ENCODE measurements around the gene NUP160.
A peak's percentile ranks its signal among the peaks of the same experiment; 100 is the strongest.
"Not testable (repeated sequence)": the region's sequence is repeated elsewhere in the genome, so short reads cannot be mapped to it uniquely, and the experiment has no call there.

The NUP160 gene

DNA sequence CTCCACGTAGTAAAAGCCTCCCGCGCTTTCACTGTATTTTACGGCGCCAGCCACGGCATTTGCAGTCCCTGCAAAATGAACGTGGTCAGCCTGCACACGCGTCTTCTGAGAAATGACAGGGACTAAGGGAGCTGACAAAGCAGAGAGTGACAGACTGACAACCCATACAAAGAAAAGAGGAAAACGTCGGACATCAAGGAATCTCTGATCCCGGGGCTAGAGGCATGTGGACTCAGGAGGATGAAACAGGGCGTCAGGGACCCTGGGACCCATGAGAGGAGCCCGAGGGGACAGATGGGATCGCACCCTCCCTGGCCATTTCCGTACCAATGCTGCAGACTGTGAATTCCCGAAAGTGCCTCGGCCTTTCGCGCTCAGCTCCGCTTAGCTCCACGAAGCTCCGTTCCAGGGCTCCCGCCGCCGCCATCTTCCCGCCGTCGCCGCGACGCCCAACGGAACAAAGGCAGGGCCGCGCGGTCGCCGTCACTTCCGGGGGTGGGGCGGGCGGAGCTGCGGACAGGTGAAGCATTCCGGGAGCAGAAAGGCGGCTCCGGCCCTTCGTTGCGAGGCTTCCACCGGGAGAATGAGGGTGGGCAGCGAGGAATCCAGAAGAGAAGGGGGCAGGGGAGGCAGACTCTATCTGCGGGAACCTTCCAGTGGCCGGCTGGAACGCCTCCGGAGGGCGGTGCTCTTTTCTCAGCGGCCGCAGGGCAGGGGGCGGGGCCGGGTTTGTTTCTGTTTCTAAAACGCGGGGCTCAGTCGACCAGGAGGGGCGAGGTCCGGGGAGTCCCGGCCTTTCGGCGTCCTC lies at the start of gene NUP160:
TSS of gene NUP160 (minus strand) at position 459 of the 808 bp plus-strand sequence. CDS start at position 427, 32 bp downstream.
- Mint-ChIP-seq H3K9me3 (no peaks in the 10 kb centered on the region), H3K27me3 (no peaks in the 10 kb centered on the region), H3K27ac (peak within 1 kb of the TSS; percentile 99), H3K4me3 (peak within 1 kb of the TSS; percentile 98), H3K4me1 (ENCODE audit: low read depth) (peaks cover 42% of the 10 kb centered on the region), H3K36me3 (ENCODE audit: low read depth) (peaks cover 35% of the 10 kb centered on the region)
- DNase-seq: peak; percentile 96

DNA sequence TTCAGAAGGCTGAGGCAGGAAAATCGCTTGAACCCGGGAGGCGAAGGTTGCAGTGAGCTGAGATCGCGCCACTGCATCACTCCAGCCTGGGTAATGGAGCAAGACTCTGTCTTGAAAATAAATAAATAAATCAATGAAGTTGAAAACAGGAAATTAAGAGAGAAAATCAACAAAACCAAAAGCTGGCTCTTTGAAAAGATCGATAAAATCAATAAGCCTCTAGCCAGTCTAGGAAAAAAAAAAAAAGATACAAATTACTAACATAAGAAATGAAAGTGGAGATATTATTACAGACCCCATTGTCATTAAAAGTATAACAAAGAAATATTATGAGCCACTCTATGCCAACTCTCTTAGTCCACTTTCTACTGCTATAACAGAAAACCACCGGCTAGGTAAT lies 48.0 kb upstream of the NUP160 start:
- Mint-ChIP-seq H3K27me3 (no peaks in the 10 kb centered on the region), H3K4me3 (no peak overlapping the region), H3K36me3 (ENCODE audit: low read depth) (no peaks in the 10 kb centered on the region), H3K27ac (no peak overlapping the region), H3K9me3 (no peaks in the 10 kb centered on the region), H3K4me1 (ENCODE audit: low read depth) (peaks cover 10% of the 10 kb centered on the region)
- no peak for DNase-seq

- Mint-ChIP-seq H3K27ac (no peak overlapping the region), H3K4me3 (no peak overlapping the region), H3K27me3 (no peaks in the 10 kb centered on the region), H3K4me1 (ENCODE audit: low read depth) (peaks cover 11% of the 10 kb centered on the region), H3K36me3 (ENCODE audit: low read depth) (no peaks in the 10 kb centered on the region), H3K9me3 (no peaks in the 10 kb centered on the region)
- no peak for DNase-seq
Measured at GRCh38 chr11:47895035-47895434, 46.9 kb upstream of the NUP160 start.

- not testable (repeated sequence) for H3K9me3 Mint-ChIP-seq; H3K4me3 Mint-ChIP-seq; H3K36me3 Mint-ChIP-seq (ENCODE audit: low read depth); DNase-seq; H3K27me3 Mint-ChIP-seq; H3K27ac Mint-ChIP-seq
- H3K4me1 Mint-ChIP-seq (ENCODE audit: low read depth): peaks cover 22% of the 10 kb centered on the region
Measured at GRCh38 chr11:47892546-47893276, 44.6 kb upstream of the NUP160 start.

DNA sequence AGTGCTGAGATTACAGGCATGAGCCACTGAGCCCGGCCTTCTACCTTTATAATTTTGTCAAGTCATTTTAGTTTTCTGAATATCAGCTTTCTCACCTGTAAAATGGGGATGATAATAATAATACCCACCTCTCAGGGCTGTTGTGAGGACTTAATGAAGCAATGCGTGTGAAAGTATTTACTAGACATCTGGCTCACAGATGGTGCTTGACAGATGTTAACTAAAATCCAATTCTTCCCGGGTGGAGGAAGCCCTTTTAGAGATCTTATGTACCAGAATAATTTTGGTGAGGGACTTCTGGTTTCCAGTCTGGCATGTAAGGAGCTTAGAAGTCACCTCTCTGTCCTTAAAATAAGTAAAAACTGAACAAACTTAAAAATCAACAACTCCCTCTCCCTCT lies 43.7 kb upstream of the NUP160 start:
- Mint-ChIP-seq H3K27ac (no peak overlapping the region), H3K9me3 (no peaks in the 10 kb centered on the region), H3K4me3 (no peak overlapping the region), H3K36me3 (ENCODE audit: low read depth) (no peaks in the 10 kb centered on the region), H3K27me3 (no peaks in the 10 kb centered on the region), H3K4me1 (ENCODE audit: low read depth) (peaks cover 27% of the 10 kb centered on the region)
- DNase-seq: no peak

GRCh38 chr11:47889714-47890441 lies 41.7 kb upstream of the NUP160 start:
- no peaks in the 10 kb centered on the region for H3K27me3 Mint-ChIP-seq
- H3K36me3 Mint-ChIP-seq (ENCODE audit: low read depth): no peaks in the 10 kb centered on the region
- H3K27ac Mint-ChIP-seq: no peak overlapping the region
- H3K4me3 Mint-ChIP-seq: no peak overlapping the region
- H3K9me3 Mint-ChIP-seq: no peaks in the 10 kb centered on the region
- peaks cover 39% of the 10 kb centered on the region for H3K4me1 Mint-ChIP-seq (ENCODE audit: low read depth)
- DNase-seq: no peak

DNA sequence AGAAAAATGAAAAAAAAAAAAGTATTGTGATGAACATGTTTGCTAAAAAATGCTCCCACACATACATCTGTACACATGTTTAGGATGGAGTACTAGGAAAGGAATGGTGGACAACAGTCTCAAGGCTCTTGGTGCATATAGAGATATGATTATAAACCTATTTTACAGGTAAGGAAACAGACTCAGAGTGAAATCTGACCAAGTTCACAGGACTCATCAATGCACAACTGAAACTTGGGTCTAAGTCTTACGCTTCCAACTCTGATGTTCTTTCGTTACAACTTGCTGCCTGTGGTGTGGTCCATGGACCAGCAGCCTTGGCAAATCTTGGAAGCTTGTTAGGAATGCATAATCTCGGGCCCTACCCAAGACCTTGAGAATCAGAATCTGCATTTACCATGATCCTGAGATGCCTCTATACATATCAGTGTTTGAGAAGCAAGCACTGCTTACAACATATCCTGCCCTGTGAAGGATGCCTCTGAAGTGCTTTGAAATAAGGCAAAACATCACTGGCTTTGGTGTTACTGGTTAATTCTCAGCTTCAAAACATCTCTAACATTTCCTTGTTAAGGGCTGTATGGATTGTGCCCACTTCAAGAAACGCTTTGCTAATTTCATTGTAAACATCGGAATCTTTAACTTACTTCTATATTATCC lies 39.9 kb upstream of the NUP160 start:
- H3K27me3 Mint-ChIP-seq: no peaks in the 10 kb centered on the region
- peak overlapping the region; percentile 22 for H3K27ac Mint-ChIP-seq
- DNase-seq: no peak
- no peak overlapping the region for H3K4me3 Mint-ChIP-seq
- H3K9me3 Mint-ChIP-seq: no peaks in the 10 kb centered on the region
- peaks cover 44% of the 10 kb centered on the region for H3K4me1 Mint-ChIP-seq (ENCODE audit: low read depth)
- H3K36me3 Mint-ChIP-seq (ENCODE audit: low read depth): no peaks in the 10 kb centered on the region

GRCh38 chr11:47886096-47886495 lies 37.9 kb upstream of the NUP160 start:
- DNase-seq: no peak
- peak overlapping the region; percentile 88 for H3K27ac Mint-ChIP-seq
- H3K9me3 Mint-ChIP-seq: no peaks in the 10 kb centered on the region
- peak overlapping the region; percentile 35 for H3K4me3 Mint-ChIP-seq
- no peaks in the 10 kb centered on the region for H3K27me3 Mint-ChIP-seq
- H3K4me1 Mint-ChIP-seq (ENCODE audit: low read depth): peaks cover 44% of the 10 kb centered on the region
- no peaks in the 10 kb centered on the region for H3K36me3 Mint-ChIP-seq (ENCODE audit: low read depth)

GRCh38 chr11:47882437-47882836 lies 34.3 kb upstream of the NUP160 start:
- H3K4me1 Mint-ChIP-seq (ENCODE audit: low read depth): peaks cover 20% of the 10 kb centered on the region
- H3K27me3 Mint-ChIP-seq; DNase-seq; H3K36me3 Mint-ChIP-seq (ENCODE audit: low read depth); H3K4me3 Mint-ChIP-seq; H3K27ac Mint-ChIP-seq; H3K9me3 Mint-ChIP-seq: not testable (repeated sequence)

DNA sequence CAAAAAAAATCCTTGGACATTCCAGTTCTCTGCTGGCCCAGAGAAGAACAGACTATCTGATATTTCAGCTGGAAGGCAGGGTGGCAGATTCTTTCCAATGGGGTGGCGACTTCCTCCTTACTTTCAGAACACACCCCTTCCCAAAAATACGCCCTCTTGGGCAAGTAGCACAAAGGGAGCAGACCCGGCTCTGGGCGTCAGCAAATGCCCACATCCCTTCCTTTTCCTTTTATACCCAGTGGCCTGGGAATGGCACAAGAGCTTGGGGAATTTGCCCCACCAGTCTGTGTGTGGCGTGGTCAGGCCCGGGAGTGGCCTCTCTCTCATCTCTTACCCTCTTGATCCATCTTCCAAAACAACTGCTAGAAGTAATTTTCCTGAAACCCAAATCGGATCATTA lies 33.0 kb upstream of the NUP160 start:
- no peak overlapping the region for H3K4me3 Mint-ChIP-seq
- no peak overlapping the region for H3K27ac Mint-ChIP-seq
- no peak for DNase-seq
- peaks cover 4% of the 10 kb centered on the region for H3K9me3 Mint-ChIP-seq
- H3K4me1 Mint-ChIP-seq (ENCODE audit: low read depth): peaks cover 14% of the 10 kb centered on the region
- H3K27me3 Mint-ChIP-seq: no peaks in the 10 kb centered on the region
- no peaks in the 10 kb centered on the region for H3K36me3 Mint-ChIP-seq (ENCODE audit: low read depth)

DNA sequence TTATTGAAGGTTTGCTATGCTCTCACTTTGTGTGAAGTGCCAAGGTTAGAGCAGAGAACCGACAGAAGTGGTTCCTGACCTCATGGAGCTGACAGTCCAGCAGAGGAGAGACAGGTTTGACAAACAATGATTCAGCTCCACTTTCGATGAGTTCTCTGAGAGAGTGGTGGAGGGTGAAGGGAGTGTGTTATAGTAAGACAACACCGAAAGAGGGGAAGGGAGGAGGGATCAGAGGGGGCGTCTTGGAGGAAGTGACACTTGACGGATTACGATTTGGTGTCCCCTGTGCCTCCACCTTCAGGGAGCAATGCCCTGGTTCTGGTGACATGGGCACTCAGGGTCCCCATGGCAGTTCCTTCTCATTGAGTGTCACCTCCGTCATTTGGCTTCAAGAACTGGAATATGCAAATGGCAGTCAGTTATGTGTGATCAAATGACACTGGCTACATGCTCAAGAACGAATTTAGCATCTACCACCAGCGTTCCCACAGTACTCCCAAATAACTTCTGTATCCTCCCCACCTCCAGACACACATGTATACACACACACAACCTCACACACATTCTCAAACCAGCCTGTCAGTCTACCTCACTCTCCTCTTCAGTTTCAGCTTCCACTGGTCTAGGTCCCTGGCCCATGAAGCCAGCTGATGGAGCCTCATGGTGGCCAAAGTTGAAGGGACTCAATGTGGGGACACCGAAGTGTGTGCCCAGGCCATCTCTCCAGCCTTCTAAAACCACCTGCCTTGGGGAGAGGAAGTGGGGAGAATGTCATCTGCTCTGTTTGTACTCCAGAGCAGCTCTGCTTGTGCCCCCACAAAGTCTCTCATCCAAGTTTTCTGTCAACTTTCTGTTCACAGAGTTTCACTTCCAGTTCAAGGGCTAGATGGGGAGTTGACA lies 31.4 kb upstream of the NUP160 start:
- H3K36me3 Mint-ChIP-seq (ENCODE audit: low read depth): no peaks in the 10 kb centered on the region
- H3K4me3 Mint-ChIP-seq: no peak overlapping the region
- no peaks in the 10 kb centered on the region for H3K27me3 Mint-ChIP-seq
- no peak for DNase-seq
- H3K27ac Mint-ChIP-seq: no peak overlapping the region
- H3K9me3 Mint-ChIP-seq: peaks cover 11% of the 10 kb centered on the region
- peaks cover under 1% of the 10 kb centered on the region for H3K4me1 Mint-ChIP-seq (ENCODE audit: low read depth)

DNA sequence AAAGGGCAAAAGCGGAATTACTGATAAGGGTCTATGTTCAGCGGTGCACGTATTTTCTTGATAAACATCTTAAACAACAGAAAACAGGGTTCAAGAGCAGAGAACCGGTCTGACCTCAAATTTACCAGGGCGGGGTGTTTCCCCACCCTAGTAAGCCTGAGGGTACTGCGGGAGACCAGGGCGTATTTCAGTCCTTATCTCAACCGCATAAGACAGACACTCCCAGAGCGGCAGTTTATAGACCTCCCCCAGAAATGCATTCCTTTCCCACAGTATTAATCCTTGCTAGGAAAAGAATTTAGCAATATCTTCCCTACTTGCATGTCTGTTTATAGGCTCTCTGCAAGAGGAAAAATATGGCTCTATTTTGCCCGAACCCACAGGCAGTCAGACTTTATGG lies 27.7 kb upstream of the NUP160 start:
- not testable (repeated sequence) for DNase-seq; H3K27me3 Mint-ChIP-seq; H3K4me1 Mint-ChIP-seq (ENCODE audit: low read depth); H3K36me3 Mint-ChIP-seq (ENCODE audit: low read depth); H3K27ac Mint-ChIP-seq; H3K4me3 Mint-ChIP-seq
- H3K9me3 Mint-ChIP-seq: peaks cover 11% of the 10 kb centered on the region

- Mint-ChIP-seq H3K27ac (no peak overlapping the region), H3K4me1 (ENCODE audit: low read depth) (peaks cover 4% of the 10 kb centered on the region), H3K4me3 (no peak overlapping the region)
Measured at GRCh38 chr11:47870404-47870803, 22.3 kb upstream of the NUP160 start.

More at GRCh38 chr11:47870404-47870803, 22.3 kb upstream of the NUP160 start:
- no peaks in the 10 kb centered on the region for H3K27me3 Mint-ChIP-seq
- H3K9me3 Mint-ChIP-seq: peaks cover under 1% of the 10 kb centered on the region
- H3K36me3 Mint-ChIP-seq (ENCODE audit: low read depth): no peaks in the 10 kb centered on the region
- no peak for DNase-seq

All from activated T-cell treated with anti-CD3 and anti-CD28 coated beads, Interleukin-2, amount 50 U/mL, for 24 hours (primary cell).